SK-N-MC (cell line): ENCODE data around the gene CAMTA1.
"Not testable (repeated sequence)": the region's sequence is repeated elsewhere in the genome, so short reads cannot be mapped to it uniquely, and the experiment has no call there.

Experiments used
- DNase-seq: peaks from one replicate; pipeline ENCODE4 v3.0.0-alpha.2; 2011; ENCODE audit warnings: low read depth, low spot score
- H3K27ac ChIP-seq: fragments of 200-600 bp; sonication (generic); 2 replicates; pipeline ENCODE4 v1.5.1; 2016; ENCODE audit warnings: mixed run types
- H3K36me3 ChIP-seq: fragments of 200-600 bp; sonication (generic); 2 replicates; pipeline ENCODE4 v1.6.1; 2017; ENCODE audit warnings: antibody characterized with exemption, low read length, mixed read lengths; ENCODE audit not compliant: insufficient read depth
- H3K4me3 ChIP-seq: fragments of 200-600 bp; sonication (generic); 2 replicates; pipeline ENCODE4 v1.5.1; 2016
- H3K9ac ChIP-seq: fragments of 200-600 bp; sonication (generic); 2 replicates; pipeline ENCODE4 v1.8.0; 2017; ENCODE audit warnings: mixed run types, mixed read lengths; ENCODE audit not compliant: insufficient read length
- H3K9me3 ChIP-seq: fragments of 200-600 bp; sonication (generic); 2 replicates; pipeline ENCODE4 v1.6.1; 2017; ENCODE audit warnings: low read depth, mild to moderate bottlenecking, antibody characterized with exemption, low read length, moderate library complexity, mixed read lengths
- EZH2 ChIP-seq: fragments of 200-600 bp; sonication (generic); IDR thresholded peaks from one replicate; pipeline ENCODE4 v1.6.1; 2017; ENCODE audit warnings: antibody characterized with exemption
- FOXP2 ChIP-seq: optimal IDR thresholded peaks from 2 replicates; pipeline ENCODE3; 2011; ENCODE audit warnings: mild to moderate bottlenecking, moderate library complexity; ENCODE audit not compliant: insufficient read depth; ENCODE audit errors: extremely low read length, control extremely low read depth
- POLR2AphosphoS5 ChIP-seq: IDR thresholded peaks from 2 replicates; pipeline ENCODE4 v1.6.1; 2012; ENCODE audit warnings: mild to moderate bottlenecking, low read depth, low read length, borderline replicate concordance

CAMTA1 gene

DNA sequence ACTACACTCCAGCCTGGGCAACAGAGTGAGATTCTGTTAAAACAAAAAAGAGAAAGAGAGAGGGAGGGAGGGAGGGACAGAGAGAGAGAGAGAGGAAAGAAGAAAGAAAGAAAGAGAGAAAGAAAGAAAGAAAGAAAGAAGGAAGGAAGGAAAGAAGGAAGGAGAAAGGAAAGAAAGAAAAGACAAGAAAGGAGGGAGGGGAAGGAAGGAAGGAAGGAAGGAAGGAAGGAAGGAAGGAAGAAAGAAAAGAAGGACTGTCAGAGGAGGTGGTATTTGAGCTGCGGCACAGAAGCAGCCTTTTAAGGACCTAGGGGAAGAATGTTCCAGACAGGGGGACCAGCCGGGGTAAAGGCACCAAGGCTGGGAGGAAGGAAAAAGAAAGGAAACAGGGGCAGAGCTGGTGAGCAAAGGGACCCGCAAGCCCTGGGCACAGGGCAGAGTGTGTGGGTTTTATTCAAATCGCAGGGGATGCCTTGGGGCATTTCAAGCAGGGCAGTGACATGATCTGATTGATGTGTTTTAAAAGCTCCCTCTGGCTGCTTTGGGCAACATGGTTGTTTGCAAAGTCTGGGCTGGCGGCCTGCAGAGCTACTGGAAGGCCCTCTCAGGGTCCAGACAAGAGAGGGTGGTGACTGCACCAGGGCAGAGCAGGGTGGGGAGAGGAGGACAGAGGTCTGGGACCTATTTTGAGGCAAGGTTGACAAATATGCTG lies 808.9 kb downstream of the CAMTA1 start:
- Histone ChIP-seq H3K27ac (no peak overlapping the region), H3K4me3 (no peak overlapping the region), H3K9ac (no peak overlapping the region), H3K36me3 (no peaks in the 10 kb centered on the region), H3K9me3 (no peaks in the 10 kb centered on the region)
- DNase-seq = no peak
- TF ChIP-seq FOXP2 (no peak), POLR2AphosphoS5 (no peak), EZH2 (no peak)

DNA sequence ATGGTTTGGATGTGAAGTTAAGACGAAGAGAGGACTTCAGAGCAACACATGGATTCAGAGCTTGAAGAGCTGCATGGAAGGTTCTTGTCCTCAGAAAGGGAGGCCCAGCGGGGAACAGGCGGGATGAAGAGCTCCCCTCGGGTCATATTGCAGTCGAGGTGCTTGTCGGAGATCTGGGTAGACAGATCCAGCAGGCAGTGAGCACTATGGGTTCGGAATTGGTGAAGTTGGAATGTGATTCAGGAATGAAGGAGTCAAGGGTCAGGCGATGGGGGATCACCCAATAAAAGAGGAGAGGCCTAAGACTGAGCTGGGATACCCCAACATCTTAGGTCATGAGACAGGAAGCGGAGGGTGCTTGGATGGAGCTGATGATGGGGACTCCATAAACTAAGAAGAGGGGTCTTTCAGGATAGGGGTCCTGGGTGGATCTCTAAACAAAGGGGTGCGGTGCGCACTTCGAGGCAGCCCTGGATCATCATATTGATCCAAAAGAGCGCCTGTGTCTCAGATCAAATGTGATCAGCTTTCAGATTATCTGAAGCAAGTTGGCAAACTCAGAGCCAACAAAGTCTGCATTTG lies 809.6 kb downstream of the CAMTA1 start:
- no peak overlapping the region for H3K9ac ChIP-seq
- H3K27ac ChIP-seq = no peak overlapping the region
- H3K36me3 ChIP-seq = no peaks in the 10 kb centered on the region
- no peak for DNase-seq
- H3K4me3 ChIP-seq = no peak overlapping the region
- no peak for TF ChIP-seq EZH2
- no peaks in the 10 kb centered on the region for H3K9me3 ChIP-seq

DNA sequence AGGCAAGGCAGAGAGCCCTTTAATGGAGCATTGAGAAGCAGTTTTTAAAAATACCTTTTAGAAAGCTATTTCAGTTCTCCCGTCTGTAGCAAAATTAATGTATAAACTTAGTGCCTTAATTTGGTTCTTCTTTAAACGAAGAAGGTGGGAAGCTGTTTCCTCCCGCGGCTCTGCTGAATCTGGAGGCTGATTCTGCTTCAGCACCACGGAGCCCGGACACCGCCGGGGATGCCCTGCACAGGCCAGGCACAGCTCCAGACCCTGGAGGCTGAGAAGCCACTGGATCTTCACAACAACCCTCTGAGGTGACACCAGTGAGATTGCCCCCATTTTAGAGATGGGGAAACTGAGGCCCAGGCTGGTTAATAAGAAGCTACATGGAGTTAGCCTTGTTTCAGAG lies 810.1 kb downstream of the CAMTA1 start:
- H3K9ac ChIP-seq = no peak overlapping the region
- no peaks in the 10 kb centered on the region for H3K9me3 ChIP-seq
- no peak overlapping the region for H3K27ac ChIP-seq
- no peak overlapping the region for H3K4me3 ChIP-seq
- no peaks in the 10 kb centered on the region for H3K36me3 ChIP-seq
- TF ChIP-seq POLR2AphosphoS5 = no peak
- no peak for TF ChIP-seq EZH2
- no peak for TF ChIP-seq FOXP2
- DNase-seq = no peak

DNA sequence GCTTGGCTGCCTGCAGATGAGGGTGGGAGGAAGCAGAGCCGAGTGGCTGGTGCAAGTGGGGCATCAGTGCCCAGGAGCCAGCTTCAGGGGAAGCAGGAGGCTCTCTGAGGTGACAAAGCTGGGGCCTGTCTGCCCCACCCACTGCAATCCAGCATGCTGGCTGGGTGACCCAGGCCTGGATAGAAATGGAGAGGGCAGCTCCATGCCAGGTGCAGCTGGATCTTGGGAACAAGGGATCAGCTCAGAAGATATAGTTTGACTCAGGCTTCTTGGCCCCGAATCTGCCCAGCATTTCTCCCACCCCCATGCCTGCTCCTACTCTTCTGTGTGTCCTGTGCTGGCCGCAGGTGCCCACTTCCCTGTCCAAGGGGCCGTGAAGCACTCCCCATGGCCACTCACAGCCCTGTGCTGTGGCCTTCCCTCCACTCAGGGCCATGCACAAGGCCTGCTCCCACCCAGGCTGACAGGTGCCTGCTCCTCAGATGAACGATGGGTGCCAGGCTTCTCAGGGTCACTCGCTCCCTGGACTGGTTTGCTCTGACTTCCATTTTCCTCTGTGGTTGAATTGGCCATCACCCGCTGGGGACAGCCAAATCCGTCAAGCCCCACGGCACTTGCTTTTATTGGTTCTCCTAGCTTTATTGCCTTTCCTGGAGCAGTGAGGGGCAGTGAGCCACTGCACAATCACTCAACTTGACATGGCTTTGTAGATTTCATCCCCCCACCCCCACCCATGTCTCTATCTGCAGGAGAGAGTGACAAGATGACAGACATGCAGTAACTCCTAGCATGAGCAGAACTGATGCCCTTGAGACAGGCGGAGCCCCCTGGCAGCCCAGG lies 811.1 kb downstream of the CAMTA1 start:
- H3K27ac ChIP-seq = no peak overlapping the region
- DNase-seq = no peak
- TF ChIP-seq FOXP2 (no peak), POLR2AphosphoS5 (no peak), EZH2 (no peak)
- H3K4me3 ChIP-seq = no peak overlapping the region
- no peak overlapping the region for H3K9ac ChIP-seq
- H3K9me3 ChIP-seq = no peaks in the 10 kb centered on the region
- H3K36me3 ChIP-seq = no peaks in the 10 kb centered on the region

DNA sequence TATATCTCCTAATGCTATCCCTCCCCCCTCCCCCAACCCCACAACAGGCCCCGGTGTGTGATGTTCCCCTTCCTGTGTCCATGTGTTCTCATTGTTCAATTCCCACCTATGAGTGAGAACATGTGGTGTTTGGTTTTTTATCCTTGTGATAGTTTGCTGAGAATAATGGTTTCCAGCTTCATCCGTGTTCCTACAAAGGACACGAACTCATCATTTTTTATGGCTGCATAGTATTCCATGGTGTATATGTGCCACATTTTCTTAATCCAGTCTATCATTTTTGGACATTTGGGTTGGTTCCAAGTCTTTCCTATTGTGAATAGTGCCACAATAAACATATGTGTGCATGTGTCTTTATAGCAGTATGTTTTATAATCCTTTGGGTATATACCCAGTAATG lies 812.8 kb downstream of the CAMTA1 start:
- H3K9ac ChIP-seq, H3K36me3 ChIP-seq, DNase-seq, H3K9me3 ChIP-seq, H3K4me3 ChIP-seq, H3K27ac ChIP-seq: not testable (repeated sequence)

DNA sequence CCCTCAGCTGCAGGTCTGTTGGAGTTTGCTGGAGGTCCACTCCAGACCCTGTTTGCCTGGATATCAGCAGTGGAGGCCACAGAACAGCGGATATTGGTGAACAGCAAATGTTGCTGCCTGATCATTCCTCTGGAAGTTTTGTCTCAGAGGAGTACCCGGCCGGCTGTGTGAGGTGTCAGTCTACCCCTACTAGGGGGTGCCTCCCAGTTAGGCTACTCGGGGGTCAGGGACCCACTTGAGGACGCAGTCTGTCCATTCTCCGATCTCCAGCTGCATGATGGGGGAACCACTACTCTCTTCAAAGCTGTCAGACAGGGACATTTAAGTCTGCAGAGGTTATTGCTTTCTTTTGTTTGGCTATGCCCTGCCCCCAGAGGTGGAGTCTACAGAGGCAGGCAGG lies 819.7 kb downstream of the CAMTA1 start:
- DNase-seq, H3K9ac ChIP-seq, H3K4me3 ChIP-seq, H3K9me3 ChIP-seq, H3K36me3 ChIP-seq, H3K27ac ChIP-seq: not testable (repeated sequence)

DNA sequence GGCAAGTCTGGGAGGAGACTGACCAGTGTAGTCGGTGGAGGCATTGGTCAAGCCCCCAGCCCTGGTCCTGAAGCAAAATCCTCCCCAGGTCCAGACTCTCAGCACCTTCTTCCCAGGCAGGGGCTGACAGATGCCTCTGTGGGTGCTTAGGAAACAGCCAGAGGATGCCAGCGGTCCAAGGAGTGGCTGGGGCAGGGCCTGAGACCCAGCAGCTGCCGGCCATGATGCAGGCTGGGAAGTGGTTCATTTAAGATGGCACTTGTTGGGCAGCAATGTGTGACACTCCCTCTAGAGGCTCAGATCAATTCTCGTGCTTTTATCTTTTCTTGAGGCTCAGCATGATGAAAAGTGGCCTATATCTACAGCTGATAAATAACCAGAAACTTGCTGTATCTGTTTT lies 820.8 kb downstream of the CAMTA1 start:
- no peaks in the 10 kb centered on the region for H3K36me3 ChIP-seq
- DNase-seq = no peak
- TF ChIP-seq POLR2AphosphoS5 (no peak), EZH2 (no peak), FOXP2 (no peak)

DNA sequence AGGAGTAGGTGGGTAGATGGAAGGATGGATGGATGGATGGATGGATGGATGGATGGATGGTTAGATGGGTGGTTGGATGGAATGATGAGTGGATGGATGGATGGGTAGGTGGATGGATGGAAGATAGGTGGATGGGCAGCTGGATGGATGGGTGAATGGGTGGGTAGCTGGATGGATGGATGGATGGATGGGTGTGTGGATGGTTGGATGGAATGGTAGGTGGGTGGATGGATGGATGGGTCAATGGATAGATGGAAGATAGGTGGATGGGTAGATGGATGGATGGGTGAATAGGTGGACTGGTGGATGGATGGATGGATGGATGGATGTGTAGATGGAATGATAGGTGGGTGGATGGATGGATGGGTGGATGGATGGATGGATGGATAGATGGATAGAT lies 821.8 kb downstream of the CAMTA1 start:
- Histone ChIP-seq H3K4me3 (no peak overlapping the region), H3K36me3 (no peaks in the 10 kb centered on the region), H3K9ac (no peak overlapping the region), H3K27ac (no peak overlapping the region), H3K9me3 (no peaks in the 10 kb centered on the region)
- TF ChIP-seq EZH2 (no peak), POLR2AphosphoS5 (no peak), FOXP2 (no peak)
- DNase-seq = no peak

More for the DNA sequence above, 820.8 kb downstream of the CAMTA1 start:
- H3K4me3 ChIP-seq = no peak overlapping the region
- H3K9me3 ChIP-seq = no peaks in the 10 kb centered on the region
- no peak overlapping the region for H3K27ac ChIP-seq
- H3K9ac ChIP-seq = no peak overlapping the region

DNA sequence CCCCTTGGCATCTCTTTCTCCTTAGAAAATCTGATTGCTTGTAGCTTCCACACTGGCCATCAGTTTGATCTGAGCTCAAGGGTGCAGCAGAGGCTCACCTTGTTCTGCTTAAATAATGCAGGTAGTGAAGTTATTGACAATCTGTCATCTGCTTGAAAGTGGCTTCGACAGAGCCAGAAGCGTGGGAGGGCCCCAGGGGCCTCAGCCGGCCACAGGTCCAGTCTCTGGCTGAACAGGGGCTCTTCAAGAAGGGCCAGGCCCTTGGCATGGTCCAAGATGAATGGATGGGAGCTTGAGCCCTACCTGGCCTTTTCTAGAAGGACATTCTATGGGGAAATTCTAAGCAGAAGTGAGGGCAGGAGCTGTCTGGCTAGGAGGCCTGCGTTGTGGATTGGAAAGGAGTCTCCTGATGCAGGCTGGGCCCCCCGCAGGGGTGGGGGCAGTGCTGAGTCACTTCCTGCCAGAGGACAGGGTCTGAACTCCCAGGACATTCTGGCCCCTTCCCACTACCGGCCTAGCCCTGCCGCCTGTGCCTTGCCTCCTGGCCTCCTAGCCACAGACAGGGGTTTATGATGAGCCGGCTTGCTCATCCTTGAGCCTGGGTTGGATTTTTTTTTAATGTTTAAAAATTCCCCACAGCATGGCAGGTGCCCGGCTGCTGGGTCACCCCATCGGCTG lies 823.5 kb downstream of the CAMTA1 start:
- H3K27ac ChIP-seq = no peak overlapping the region
- H3K9me3 ChIP-seq = no peaks in the 10 kb centered on the region
- DNase-seq = no peak
- no peaks in the 10 kb centered on the region for H3K36me3 ChIP-seq
- TF ChIP-seq POLR2AphosphoS5 = no peak
- TF ChIP-seq FOXP2 = no peak
- no peak for TF ChIP-seq EZH2
- H3K9ac ChIP-seq = no peak overlapping the region
- no peak overlapping the region for H3K4me3 ChIP-seq
